A549 (cell line): ENCODE measurements around the gene CTCFL. TPM values are rescaled to one million over a fixed set of nuclear protein-coding genes. Genes with fewer than 3 reads are reported as not detected.

Experiments
- ATAC-seq, 2 experiments: fragments of 200-7000 bp in 1 of 2; fragments of >200 bp in 1 of 2; cut with Nextera tagmentation in 1 of 2; cut with Tn5 transposase in 1 of 2; 3 replicates each; pipeline versions ENCODE4 v1.8.0 to v1.9.1; 2018 to 2020; ENCODE audit warnings: mild to moderate bottlenecking in 1 of 2, moderate library complexity in 1 of 2
- CTCF ChIA-PET: fragments of 300-600 bp; sonication (Branson Sonifier 250); formaldehyde crosslinking; extraction: SDS; loops from one replicate; lab custom pipeline; 2021; ENCODE audit warnings: antibody characterized with exemption, inconsistent platforms; lab: Yijun Ruan, JAX
- POLR2A ChIA-PET: fragments of 350-600 bp; formaldehyde crosslinking; extraction: SDS; loops from one replicate; lab custom pipeline; 2021; ENCODE audit warnings: antibody characterized with exemption, inconsistent platforms; lab: Yijun Ruan, JAX
- DNase-seq, 2 experiments: peaks; one replicate each; pipeline versions ENCODE4 v3.0.0 to v3.0.0-alpha.2; 2011 to 2016; ENCODE audit warnings: low read depth in 1 of 2, low spot score in 1 of 2
- FAIRE-seq: peaks from 2 replicates; lab custom pipeline; 2011; peaks lifted over from hg19 to GRCh38; lab: Jason Lieb, UNC
- H3K27ac ChIP-seq, 2 experiments: fragments of >200 bp; sonication (Bioruptor Twin); formaldehyde crosslinking; 3 replicates each; pipeline ENCODE4 v1.5.1; 2016 to 2017
- H3K4me1 ChIP-seq: fragments of >200 bp; sonication (Bioruptor Twin); formaldehyde crosslinking; 3 replicates; pipeline ENCODE4 v1.6.1; 2016
- H3K4me2 ChIP-seq: fragments of >200 bp; sonication (Bioruptor Twin); formaldehyde crosslinking; 3 replicates; pipeline ENCODE4 v1.6.1; 2016
- H3K4me3 ChIP-seq: fragments of >200 bp; sonication (Bioruptor Twin); formaldehyde crosslinking; 3 replicates; pipeline ENCODE4 v1.5.1; 2016
- H3K9me3 ChIP-seq: fragments of >200 bp; sonication (Bioruptor Twin); formaldehyde crosslinking; 3 replicates; pipeline ENCODE4 v1.6.1; 2016
- BHLHE40 ChIP-seq: IDR thresholded peaks from 2 replicates; pipeline ENCODE4 v1.6.1; 2012; ENCODE audit warnings: low read depth, low read length, inconsistent platforms
- EHF ChIP-seq: fragments of 250-450 bp; sonication (Bioruptor Pico); IDR thresholded peaks from 2 replicates; pipeline ENCODE4 v1.5.0; 2020; ENCODE audit warnings: mild to moderate bottlenecking
- FOSL2 ChIP-seq, 2 experiments: fragments of 450-650 bp in 1 of 2; fragments of >200 bp in 1 of 2; sonication (Bioruptor Twin) in 1 of 2; formaldehyde crosslinking; IDR thresholded peaks; 2 replicates each; pipeline versions ENCODE4 v1.5.0 to v1.6.1; 2016 to 2020; ENCODE audit warnings: mild to moderate bottlenecking in 1 of 2, moderate library complexity in 1 of 2
- FOXS1 ChIP-seq: fragments of 250-450 bp; sonication (Bioruptor Pico); IDR thresholded peaks from 2 replicates; pipeline ENCODE4 v1.5.0; 2020; ENCODE audit warnings: mild to moderate bottlenecking, moderate library complexity
- HDAC2 ChIP-seq: fragments of 200-600 bp; sonication (generic); IDR thresholded peaks from 2 replicates; pipeline ENCODE4 v1.6.1; 2016
- HOXB5 ChIP-seq: fragments of 250-450 bp; sonication (Bioruptor Pico); IDR thresholded peaks from 2 replicates; pipeline ENCODE4 v1.5.0; 2020; ENCODE audit warnings: mild to moderate bottlenecking, moderate library complexity
- JUN ChIP-seq, 2 experiments: fragments of >200 bp; sonication (Bioruptor Twin); formaldehyde crosslinking; IDR thresholded peaks; 2 replicates in 1 of 2; 3 replicates in 1 of 2; pipeline ENCODE4 v1.6.1; 2016 to 2017
- JUNB ChIP-seq: fragments of >200 bp; sonication (Bioruptor Twin); formaldehyde crosslinking; IDR thresholded peaks from 2 replicates; pipeline ENCODE4 v1.6.1; 2016
- KDM1A ChIP-seq: fragments of 200-600 bp; sonication (generic); IDR thresholded peaks from 2 replicates; pipeline ENCODE4 v1.6.1; 2016; ENCODE audit warnings: low read depth, mild to moderate bottlenecking
- MYC ChIP-seq: IDR thresholded peaks from 2 replicates; pipeline ENCODE4 v1.6.1; 2012; ENCODE audit warnings: mild to moderate bottlenecking, inconsistent platforms, low read length, improper control_type of control experiment, borderline replicate concordance
- NFE2L2 ChIP-seq: fragments of 150-350 bp; conservative IDR thresholded peaks from 2 replicates; pipeline ENCODE4 v1.6.1; 2014; ENCODE audit warnings: low read length
- NR3C1 ChIP-seq: fragments of >200 bp; sonication (Bioruptor Twin); formaldehyde crosslinking; IDR thresholded peaks from 3 replicates; pipeline ENCODE4 v1.6.1; 2017
- PHF8 ChIP-seq: fragments of 200-600 bp; sonication (generic); IDR thresholded peaks from 2 replicates; pipeline ENCODE4 v1.6.1; 2016; ENCODE audit warnings: low read depth, mild to moderate bottlenecking, antibody characterized with exemption, moderate library complexity, borderline replicate concordance
- POLR2A ChIP-seq: IDR thresholded peaks from 2 replicates; pipeline ENCODE4 v1.6.1; 2012; ENCODE audit warnings: mild to moderate bottlenecking, low read length
- RARB ChIP-seq: fragments of 250-450 bp; sonication (Bioruptor Pico); IDR thresholded peaks from 2 replicates; pipeline ENCODE4 v1.8.0; 2021; ENCODE audit warnings: mild to moderate bottlenecking, moderate library complexity
- RCOR1 ChIP-seq: fragments of 150-350 bp; IDR thresholded peaks from 2 replicates; pipeline ENCODE4 v1.6.1; 2014; ENCODE audit warnings: antibody characterized with exemption, low read length, low read depth
- RNF2 ChIP-seq: fragments of 200-600 bp; sonication (generic); IDR thresholded peaks from 2 replicates; pipeline ENCODE4 v1.6.1; 2016; ENCODE audit warnings: low read depth, mild to moderate bottlenecking, antibody characterized with exemption, moderate library complexity, borderline replicate concordance
- TFCP2L1 ChIP-seq: fragments of 250-450 bp; sonication (Bioruptor Pico); IDR thresholded peaks from 2 replicates; pipeline ENCODE4 v1.5.0; 2021; ENCODE audit warnings: mild to moderate bottlenecking
- ZFP36 ChIP-seq: fragments of 450-650 bp; IDR thresholded peaks from 2 replicates; pipeline ENCODE4 v1.6.1; 2014; ENCODE audit warnings: borderline replicate concordance; ENCODE audit not compliant: partially characterized antibody
- ZNF302 ChIP-seq: fragments of 250-450 bp; sonication (Bioruptor Pico); IDR thresholded peaks from 2 replicates; pipeline ENCODE4 v1.9.0; 2021; ENCODE audit warnings: inconsistent platforms, mild to moderate bottlenecking, moderate library complexity
- WGBS: methylation state at CpG from one replicate; pipeline ENCODE4 v1.1.6; 2017; ENCODE audit errors: missing lambda C conversion rate; 5-methylcytosine and 5-hydroxymethylcytosine counted together
- polyA plus RNA-seq, 4 experiments: library from polyadenylated mRNA; depleted of rRNA in 3 of 4; stranded (reverse); fragments of >200 nt; fragmentation: RNase III in 1 of 4; extraction: RNeasy Plus Mini Kit Qiagen cat#74134 plus additional on column Dnase treatment in 1 of 4; gene quantifications; 2 replicates in 3 of 4; 3 replicates in 1 of 4; pipeline ENCODE4 v1.2.3, GENCODE V29; 2011 to 2017
- TF ChIP-seq, protein P1 (sequence below): IDR thresholded peaks from 2 replicates; pipeline ENCODE4 v1.6.1; 2012; ENCODE audit warnings: low read depth, borderline replicate concordance

The CTCFL gene
- polyA plus RNA-seq, 2 of the 4 experiments (the other 2 are of a cell fraction) = 0.03 TPM

DNA sequence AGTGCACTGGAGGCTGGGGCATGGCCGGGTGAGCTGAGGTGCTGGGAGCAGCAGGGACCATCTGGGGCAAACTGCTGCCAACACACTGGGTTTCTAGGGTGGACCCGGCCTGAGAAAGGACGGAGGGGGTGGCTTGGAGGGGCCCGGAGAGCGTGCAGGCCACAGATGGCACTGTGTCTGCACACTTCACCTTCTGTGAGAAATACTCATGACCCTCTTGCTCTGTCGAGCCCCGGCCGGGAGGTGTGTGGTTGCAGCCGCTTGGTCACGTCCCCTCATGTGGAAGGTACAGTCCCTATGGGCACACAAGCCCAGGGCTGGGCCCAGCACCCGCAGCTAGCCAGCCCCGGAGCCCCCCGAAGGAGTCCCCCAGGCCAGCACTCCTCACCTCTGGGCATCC lies 74.0 kb downstream of the CTCFL start:
- TF ChIP-seq BHLHE40 = no peak
- H3K4me2 ChIP-seq = no peak overlapping the region

GRCh38 chr20:57450419-57450818 lies 74.5 kb downstream of the CTCFL start:
- ChIA-PET CTCF (no interaction called here), POLR2A (no interaction called here)
- H3K9me3 ChIP-seq = peaks cover 5% of the 10 kb centered on the region; the same call in 2 of the 3 replicates
- H3K4me2 ChIP-seq = peak overlapping the region; percentile 23; the same call in 1 of the 3 replicates
- FAIRE-seq (no peak), DNase-seq (no peak), ATAC-seq (peak; percentile 17 to 28; a peak in 3 of 6 replicates)
- TF ChIP-seq TFCP2L1 (CRISPR knock-in tag) = no peak
- no peak for TF ChIP-seq RNF2
- TF ChIP-seq RARB = no peak
- TF ChIP-seq MYC = no peak
- no peak for TF ChIP-seq EHF (CRISPR knock-in tag)
- TF ChIP-seq FOXS1 (CRISPR knock-in tag) = no peak
- TF ChIP-seq NR3C1 = no peak
- no peak for TF ChIP-seq KDM1A
- no peak for TF ChIP-seq HDAC2
- TF ChIP-seq POLR2A = no peak
- no peak for TF ChIP-seq ZNF302
- TF ChIP-seq HOXB5 = no peak
- no peak for TF ChIP-seq NFE2L2
- no peak for TF ChIP-seq PHF8
- no peak for TF ChIP-seq JUNB
- no peak for TF ChIP-seq RCOR1
- no peak for TF ChIP-seq ZFP36
- TF ChIP-seq, protein P1, sequence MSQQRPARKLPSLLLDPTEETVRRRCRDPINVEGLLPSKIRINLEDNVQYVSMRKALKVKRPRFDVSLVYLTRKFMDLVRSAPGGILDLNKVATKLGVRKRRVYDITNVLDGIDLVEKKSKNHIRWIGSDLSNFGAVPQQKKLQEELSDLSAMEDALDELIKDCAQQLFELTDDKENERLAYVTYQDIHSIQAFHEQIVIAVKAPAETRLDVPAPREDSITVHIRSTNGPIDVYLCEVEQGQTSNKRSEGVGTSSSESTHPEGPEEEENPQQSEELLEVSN = no peak
- 32% methylated on average over 11 of the region's 12 CpGs for WGBS
- no peak overlapping the region for H3K4me3 ChIP-seq
- no peak overlapping the region for H3K27ac ChIP-seq
- peaks cover 13% of the 10 kb centered on the region; the same call in 2 of the 3 replicates for H3K4me1 ChIP-seq

More for the DNA sequence above, 74.0 kb downstream of the CTCFL start:
- no peak for DNase-seq
- H3K27ac ChIP-seq = no peak overlapping the region
- H3K4me1 ChIP-seq = peaks cover 13% of the 10 kb centered on the region; the same call in 2 of the 3 replicates
- WGBS = 87% methylated on average over 10 of the region's 13 CpGs
- ChIA-PET CTCF (no interaction called here), POLR2A (no interaction called here)
- no peak for ATAC-seq
- H3K9me3 ChIP-seq = peaks cover 2% of the 10 kb centered on the region; the same call in 2 of the 3 replicates
- no peak overlapping the region for H3K4me3 ChIP-seq
- no peak for FAIRE-seq

DNA sequence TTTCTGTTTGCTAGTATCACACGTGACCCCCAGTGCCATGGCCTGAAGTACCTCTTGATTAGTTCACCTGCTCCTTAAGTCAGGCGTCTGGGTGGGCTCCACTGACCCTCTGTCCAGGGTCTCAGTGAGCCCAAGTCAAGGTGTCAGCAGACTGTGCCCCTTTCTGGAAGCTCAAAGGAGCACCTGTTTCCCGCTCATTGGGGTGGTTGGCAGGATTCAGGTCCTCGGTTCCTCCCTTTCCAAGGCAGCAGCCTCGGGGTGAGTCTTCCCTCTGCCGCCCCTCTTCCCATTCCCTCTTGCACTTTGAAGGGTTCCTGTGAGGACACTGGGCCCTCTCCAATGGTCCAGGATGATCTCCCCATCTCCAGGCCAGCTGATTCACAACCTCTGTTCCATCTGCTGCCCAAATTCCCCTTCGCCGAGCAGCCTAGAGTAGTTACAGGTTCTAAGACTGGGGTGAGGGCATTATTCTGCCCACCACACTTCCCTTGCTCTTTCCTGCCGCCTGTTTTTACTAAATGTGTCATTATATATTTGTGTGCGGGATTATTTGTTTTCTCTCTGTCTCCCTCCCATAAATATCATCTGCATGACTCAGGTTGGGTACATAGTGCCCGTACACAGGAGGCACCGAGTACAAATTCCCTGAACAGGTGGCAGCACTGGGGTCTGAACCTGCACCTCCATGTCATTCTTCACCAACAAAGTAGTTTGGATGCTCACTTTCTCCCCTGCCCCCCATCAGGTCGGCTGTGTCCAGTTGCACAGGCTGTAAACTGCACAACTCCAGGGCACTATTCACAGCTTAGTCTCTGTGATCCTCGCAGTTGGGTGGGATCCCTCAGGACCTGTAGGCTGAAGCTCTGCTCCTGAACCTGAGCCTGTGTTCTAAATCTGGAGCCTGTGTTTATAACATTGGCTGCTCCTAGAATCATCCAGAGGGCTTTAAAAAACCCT lies 75.3 kb downstream of the CTCFL start:
- POLR2A ChIA-PET = no interaction called here
- peak; percentile 28 to 51; a peak in 3 of 6 replicates for ATAC-seq
- peaks cover 13% of the 10 kb centered on the region; the same call in 2 of the 3 replicates for H3K4me1 ChIP-seq

More for the DNA sequence above, 75.3 kb downstream of the CTCFL start:
- DNase-seq = no peak
- peak overlapping the region; percentile 23; the same call in 2 of the 3 replicates for H3K4me2 ChIP-seq
- CTCF ChIA-PET = interaction anchor here (0.6 kb wide), 1 partner anchor 732 kb away, joined by 3 read pairs; no protein-coding TSS in a partner anchor
- WGBS = 49% methylated on average over 12 of the region's 14 CpGs
- FAIRE-seq = no peak
- TF ChIP-seq JUN (IDR thresholded peaks at IDR 0.05) (no peak), FOSL2 (IDR thresholded peaks at IDR 0.05) (no peak), FOSL2 (CRISPR knock-in tag; IDR thresholded peaks at IDR 0.05) (peak; percentile 21; the same call in 1 of the 2 replicates)
- no peak overlapping the region for H3K4me3 ChIP-seq
- H3K9me3 ChIP-seq = peaks cover 5% of the 10 kb centered on the region; the same call in 2 of the 3 replicates
- H3K27ac ChIP-seq = no peak overlapping the region
